HEK293 (cell line): ENCODE measurements around the gene FES.

ENCODE experiments used
- GLI4 ChIP-seq: fragments of 450-650 bp; formaldehyde crosslinking; IDR thresholded peaks from 2 replicates; pipeline ENCODE4 v1.5.1; 2016; ENCODE audit warnings: missing biosample characterization, missing genetic modification characterization
- MZF1 ChIP-seq: fragments of 450-650 bp; formaldehyde crosslinking; IDR thresholded peaks from 2 replicates; pipeline ENCODE4 v1.5.1; 2017; ENCODE audit warnings: missing biosample characterization, missing genetic modification characterization, borderline replicate concordance

DNA sequence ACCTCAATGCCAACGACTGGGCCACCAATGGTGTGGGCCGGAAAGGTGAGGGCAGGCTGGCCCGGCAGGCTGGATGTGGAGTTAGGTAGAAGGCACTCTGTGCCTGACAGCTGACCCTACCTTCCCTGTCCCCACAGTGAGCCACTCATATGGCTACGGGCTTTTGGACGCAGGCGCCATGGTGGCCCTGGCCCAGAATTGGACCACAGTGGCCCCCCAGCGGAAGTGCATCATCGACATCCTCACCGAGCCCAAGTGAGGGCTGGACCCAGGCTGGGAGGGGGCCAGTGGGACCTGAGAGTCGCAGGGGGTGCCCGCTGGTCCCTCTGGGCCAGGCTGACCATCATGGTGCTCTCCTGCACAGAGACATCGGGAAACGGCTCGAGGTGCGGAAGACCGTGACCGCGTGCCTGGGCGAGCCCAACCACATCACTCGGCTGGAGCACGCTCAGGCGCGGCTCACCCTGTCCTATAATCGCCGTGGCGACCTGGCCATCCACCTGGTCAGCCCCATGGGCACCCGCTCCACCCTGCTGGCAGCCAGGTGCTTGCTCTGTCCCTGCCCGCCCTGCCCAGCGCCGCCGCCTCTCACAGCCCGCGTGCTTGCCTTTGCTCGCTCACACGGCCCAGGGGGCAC is 4.5 kb upstream of the FES start:
- TF ChIP-seq GLI4 (no peak), MZF1 (tag by site-specific recombination) (no peak)
